GM10266 (cell line): ENCODE data around the gene SMG5.

ENCODE experiments used
- DNase-seq: peaks from one replicate; pipeline ENCODE4 v3.0.0; 2012; ENCODE audit errors: extremely low spot score
- CTCF ChIP-seq: IDR thresholded peaks from 2 replicates; pipeline ENCODE4 v1.5.1; 2012; ENCODE audit warnings: mild to moderate bottlenecking, low read depth; ENCODE audit not compliant: control insufficient read depth, insufficient read depth; ENCODE audit errors: missing control alignments

SMG5 gene

GRCh38 chr1:156281281-156281680, 1.3 kb downstream of the SMG5 start:
- DNase-seq, result peak; percentile 66
- peak; percentile 31 for TF ChIP-seq CTCF

DNA sequence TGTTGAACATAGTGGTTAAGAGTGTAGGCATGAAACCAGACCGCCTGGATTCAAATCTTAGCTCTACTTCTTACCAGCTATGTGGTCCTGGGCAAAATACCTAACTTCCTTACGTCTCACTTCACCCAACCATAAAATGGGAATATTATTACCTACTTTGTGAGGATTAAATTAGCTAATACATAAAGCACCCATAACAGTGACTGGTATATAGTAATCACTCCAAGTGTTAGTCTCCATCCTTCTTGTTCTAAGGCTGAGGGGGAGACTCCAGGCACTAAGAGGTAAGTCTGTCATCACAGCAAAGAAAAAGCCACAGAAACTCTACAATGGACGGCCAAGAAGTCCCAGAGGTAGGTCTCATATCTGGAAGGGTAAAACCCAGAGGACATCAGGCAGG, 2.8 kb downstream of the SMG5 start:
- TF ChIP-seq CTCF, result no peak
- DNase-seq, result no peak

GRCh38 chr1:156276966-156277381, 5.7 kb downstream of the SMG5 start:
- TF ChIP-seq CTCF, result no peak
- no peak for DNase-seq

DNA sequence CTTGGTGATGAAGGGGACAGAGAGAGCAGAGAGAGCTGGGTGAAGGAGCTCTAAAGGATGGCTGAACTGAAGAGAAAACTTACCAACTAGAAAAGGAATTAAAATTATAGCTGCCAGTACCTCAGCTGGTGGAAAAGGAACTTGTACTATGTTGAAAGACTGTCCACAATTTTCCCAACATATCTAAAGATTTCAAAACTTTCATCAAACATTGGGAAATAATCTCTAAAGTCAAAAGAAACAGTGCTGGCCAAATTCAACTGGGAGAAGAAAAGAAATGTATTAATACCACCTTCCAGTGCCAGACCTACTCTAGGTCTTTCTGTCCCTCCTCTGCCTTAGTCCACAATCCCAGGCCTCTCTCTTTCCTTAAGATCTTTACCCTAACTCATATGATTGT, 6.1 kb downstream of the SMG5 start:
- no peak for TF ChIP-seq CTCF
- DNase-seq, result no peak

- TF ChIP-seq CTCF, result no peak
These were observed 12.3 kb downstream of the SMG5 start for GRCh38 chr1:156270314-156270713.

DNA sequence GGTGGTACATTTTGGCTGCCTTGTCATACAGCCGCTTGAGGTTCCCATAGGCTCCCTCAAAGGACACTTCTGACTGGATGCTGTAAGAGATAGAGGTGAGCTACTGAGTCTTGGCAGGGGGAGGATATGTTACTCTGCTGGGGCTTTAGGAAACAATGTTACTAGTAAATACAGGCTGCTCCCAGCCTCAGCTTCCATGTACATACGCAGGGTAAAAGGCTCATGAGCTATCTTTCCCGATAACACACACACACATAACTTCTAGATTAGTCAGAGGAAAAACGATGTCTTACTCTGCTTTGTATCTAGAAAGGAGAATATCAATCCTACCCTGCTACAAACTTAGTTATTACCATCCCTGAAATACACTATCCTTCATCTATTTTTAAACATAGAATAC, 14.3 kb downstream of the SMG5 start:
- DNase-seq, result no peak
- no peak for TF ChIP-seq CTCF

More at GRCh38 chr1:156270314-156270713, 12.3 kb downstream of the SMG5 start:
- DNase-seq, result no peak

- no peak for DNase-seq
- TF ChIP-seq CTCF, result no peak
These were observed 16.6 kb downstream of the SMG5 start for GRCh38 chr1:156266051-156266450.
